B cell (primary cell): ENCODE results near the gene ELFN1. TPM values are rescaled to one million over a fixed set of nuclear protein-coding genes. Genes with fewer than 3 reads are reported as not detected.

ENCODE experiments used
- ATAC-seq: fragments of 200-7000 bp; cut with Tn5 transposase; one replicate; pipeline ENCODE4 v1.10.0; 2021; ENCODE audit warnings: low read depth, mild to moderate bottlenecking, moderate number of reproducible peaks, moderate library complexity
- CTCF ChIA-PET: fragments of 350-600 bp; sonication (Branson Sonifier 250); formaldehyde crosslinking; loops from one replicate; lab custom pipeline; 2021; ENCODE audit warnings: antibody characterized with exemption, inconsistent platforms; lab: Charles Lee
- POLR2A ChIA-PET: fragments of 350-600 bp; sonication (Branson Sonifier 250); formaldehyde crosslinking; loops from one replicate; lab custom pipeline; 2021; ENCODE audit warnings: antibody characterized with exemption; lab: Charles Lee
- DNase-seq: peaks from one replicate; pipeline ENCODE4 v3.0.0; 2013
- H2AFZ ChIP-seq: 2 replicates; pipeline ENCODE4 v1.6.1; 2012; ENCODE audit warnings: mild to moderate bottlenecking, low read depth, low read length; ENCODE audit not compliant: insufficient read depth, poor library complexity, severe bottlenecking
- H3K27ac ChIP-seq, 2 donors: 1 replicate in 1 of 2; 2 replicates in 1 of 2; pipeline ENCODE4 v1.5.1; 2012 to 2013; ENCODE audit warnings: low read length in 2 of 2, mild to moderate bottlenecking in 2 of 2, moderate library complexity in 1 of 2
- H3K27me3 ChIP-seq, 4 experiments: fragments of 200-600 bp in 1 of 4; sonication (generic) in 1 of 4; replicated peaks in 1 of 4; 1 replicate in 2 of 4; 2 replicates in 2 of 4; pipeline versions ENCODE4 v1.6.1 to v1.7.0; 2013 to 2016; ENCODE audit warnings: low read length in 3 of 4, mild to moderate bottlenecking in 2 of 4, mixed read lengths in 1 of 4, moderate library complexity in 1 of 4; ENCODE audit not compliant: insufficient read depth in 4 of 4, control insufficient read depth in 3 of 4; ENCODE audit errors: control extremely low read depth in 1 of 4
- H3K36me3 ChIP-seq, 2 experiments: replicated peaks in 1 of 2; 1 replicate in 1 of 2; 2 replicates in 1 of 2; pipeline versions ENCODE4 v1.6.1 to v1.7.1; 2013; ENCODE audit warnings: low read length in 1 of 2; ENCODE audit not compliant: insufficient read depth in 2 of 2, control insufficient read depth in 1 of 2; ENCODE audit errors: control extremely low read depth in 1 of 2, extremely low read depth in 1 of 2
- H3K4me1 ChIP-seq, 2 donors: fragments of 200-600 bp in 1 of 2; sonication (generic) in 1 of 2; 1 replicate in 1 of 2; 2 replicates in 1 of 2; pipeline versions ENCODE4 v1.5.1 to v1.6.1; 2013 to 2017; ENCODE audit warnings: low read length in 2 of 2; ENCODE audit not compliant: control insufficient read depth in 2 of 2, insufficient read depth in 2 of 2
- H3K4me2 ChIP-seq: replicated peaks from 2 replicates; pipeline ENCODE3; 2012; ENCODE audit warnings: mild to moderate bottlenecking, low read depth, low read length; ENCODE audit not compliant: poor library complexity, severe bottlenecking
- H3K4me3 ChIP-seq, 5 experiments: fragments of 200-600 bp in 1 of 5; sonication (generic) in 1 of 5; 1 replicate in 3 of 5; 2 replicates in 2 of 5; pipeline versions ENCODE4 v1.5.1 to v1.7.0; 2011 to 2016; ENCODE audit warnings: low read length in 4 of 5, mild to moderate bottlenecking in 4 of 5, low read depth in 2 of 5, control low read depth in 1 of 5, moderate library complexity in 1 of 5; ENCODE audit not compliant: insufficient read depth in 1 of 5; ENCODE audit errors: control extremely low read depth in 1 of 5, extremely low read depth in 1 of 5
- H3K79me2 ChIP-seq: fragments of 200-600 bp; sonication (generic); one replicate; pipeline ENCODE4 v1.6.0; 2016; ENCODE audit warnings: low read length; ENCODE audit not compliant: control insufficient read depth, insufficient read depth
- H3K9ac ChIP-seq: fragments of 200-600 bp; sonication (generic); 2 replicates; pipeline ENCODE4 v1.6.1; 2017; ENCODE audit warnings: mild to moderate bottlenecking, low read length, moderate library complexity
- H3K9me3 ChIP-seq, 3 donors: one replicate each; pipeline versions ENCODE4 v1.6.1 to v1.7.1; 2013; ENCODE audit warnings: low read length in 2 of 3; ENCODE audit not compliant: control insufficient read depth in 2 of 3, insufficient read depth in 1 of 3; ENCODE audit errors: control extremely low read depth in 1 of 3
- H4K20me1 ChIP-seq: 2 replicates; pipeline ENCODE4 v1.6.0; 2012; ENCODE audit warnings: mild to moderate bottlenecking, low read length; ENCODE audit not compliant: insufficient read depth, control insufficient read depth, poor library complexity, severe bottlenecking
- H3K27ac Mint-ChIP-seq: one replicate; pipeline ENCODE4 v1.8.0; 2021; ENCODE audit warnings: mixed read lengths
- H3K27me3 Mint-ChIP-seq: one replicate; pipeline ENCODE4 v1.8.0; 2021; ENCODE audit warnings: mixed read lengths
- H3K4me1 Mint-ChIP-seq: one replicate; pipeline ENCODE4 v1.8.0; 2021; ENCODE audit warnings: mixed read lengths
- H3K4me3 Mint-ChIP-seq: one replicate; pipeline ENCODE4 v1.8.0; 2021; ENCODE audit warnings: mixed read lengths
- H3K9me3 Mint-ChIP-seq: one replicate; pipeline ENCODE4 v1.8.0; 2022; ENCODE audit warnings: mixed read lengths; ENCODE audit not compliant: insufficient read depth
- EZH2 ChIP-seq: IDR thresholded peaks from 2 replicates; pipeline ENCODE4 v1.6.1; 2012; ENCODE audit warnings: borderline replicate concordance, low read depth, mild to moderate bottlenecking, moderate library complexity, low read length; ENCODE audit not compliant: insufficient read depth, poor library complexity, severe bottlenecking
- WGBS: methylation state at CpG from one replicate; pipeline ENCODE4 v1.1.5; 2013; ENCODE audit warnings: missing lambda C conversion rate; ENCODE audit not compliant: insufficient coverage; 5-methylcytosine and 5-hydroxymethylcytosine counted together
- intact Hi-C: fragments of 100-400 bp; cut with micrococcal nuclease; formaldehyde crosslinking; loops from one replicate; pipeline ENCODE4 v1.10.0; 2022
- polyA plus RNA-seq: library from polyadenylated mRNA; depleted of rRNA; stranded (reverse); fragments of >200 nt; gene quantifications from 2 replicates; pipeline ENCODE4 v1.2.3, GENCODE V29; 2012
- total RNA-seq, 2 donors: library from RNA; stranded (reverse); fragments of 120-200 nt in 1 of 2; gene quantifications; 1 replicate in 1 of 2; 2 replicates in 1 of 2; pipeline versions ENCODE4 v1.2.3 to v1.2.4, GENCODE V29; 2013 to 2022
- TF ChIP-seq, protein P1 (sequence below): fragments of 200-600 bp; IDR thresholded peaks from one replicate; pipeline ENCODE4 v1.8.0; 2022; ENCODE audit warnings: antibody characterized with exemption, mild to moderate bottlenecking

ELFN1 gene
- total and polyA plus RNA-seq, 2 donors (not counting 1 experiment from before 2014, with no cell fraction given), result 0.12 TPM; not detected in 1

DNA sequence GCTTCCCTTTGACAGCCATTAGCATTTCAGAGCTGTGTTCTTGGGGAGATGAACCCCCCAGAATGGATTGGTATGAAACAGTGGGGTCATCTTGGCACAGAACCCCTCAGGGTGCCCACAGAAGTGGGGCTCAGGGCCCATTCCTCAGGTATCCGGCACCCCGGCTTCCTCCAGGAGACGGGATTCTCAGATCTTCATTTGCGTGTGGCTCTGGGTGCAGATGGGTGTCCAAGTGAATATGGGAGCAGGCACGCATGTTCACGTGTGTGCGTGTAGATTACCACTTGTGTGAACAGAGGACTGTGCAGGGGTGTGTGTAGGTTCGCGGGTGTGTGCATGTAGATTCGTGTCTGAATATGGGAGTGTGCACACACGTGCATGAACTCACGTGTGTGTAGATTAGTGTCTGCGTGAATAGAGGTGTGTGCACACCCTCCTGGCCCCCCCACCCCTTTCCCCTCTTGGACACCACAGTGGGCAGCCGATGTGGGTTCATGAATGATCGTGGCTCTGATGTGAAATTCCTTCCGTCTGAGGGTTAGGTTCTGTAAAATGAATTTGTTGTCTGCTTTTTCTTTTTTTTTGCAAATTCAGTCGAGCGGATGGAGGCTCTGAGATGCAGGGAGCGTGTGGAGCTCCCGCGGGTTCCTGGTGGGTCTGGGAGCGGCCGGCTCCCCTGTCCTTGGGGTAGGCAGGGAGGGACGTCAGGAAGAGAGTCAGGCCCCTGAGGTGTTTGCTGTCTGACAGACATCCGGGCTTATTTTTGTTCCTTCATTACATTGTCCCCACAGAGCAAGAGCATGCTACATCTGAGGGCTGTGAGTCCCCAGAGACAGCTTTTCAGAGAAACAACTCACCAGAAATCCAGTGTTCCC, 7.4 kb downstream of the ELFN1 start:
- Histone ChIP-seq H3K79me2 (no peaks in the 10 kb centered on the region), H4K20me1 (no peaks in the 10 kb centered on the region), H3K9me3 (peaks cover 0 to 47% (median 8%) of the 10 kb centered on the region in 3 donors)

More for the DNA sequence above, 7.4 kb downstream of the ELFN1 start:
- H3K36me3 ChIP-seq, result no peaks in the 10 kb centered on the region
- H3K27me3 Mint-ChIP-seq, result peaks cover 21% of the 10 kb centered on the region
- POLR2A ChIA-PET, result no interaction called here
- peaks cover 4 to 7% of the 10 kb centered on the region in 2 donors for H3K4me1 ChIP-seq
- no peak overlapping the region for H3K27ac ChIP-seq
- H3K9ac ChIP-seq, result no peak overlapping the region
- H3K27ac Mint-ChIP-seq, result no peak overlapping the region
- H3K4me1 Mint-ChIP-seq, result peaks cover 9% of the 10 kb centered on the region
- DNase-seq, result no peak
- TF ChIP-seq, protein P1, sequence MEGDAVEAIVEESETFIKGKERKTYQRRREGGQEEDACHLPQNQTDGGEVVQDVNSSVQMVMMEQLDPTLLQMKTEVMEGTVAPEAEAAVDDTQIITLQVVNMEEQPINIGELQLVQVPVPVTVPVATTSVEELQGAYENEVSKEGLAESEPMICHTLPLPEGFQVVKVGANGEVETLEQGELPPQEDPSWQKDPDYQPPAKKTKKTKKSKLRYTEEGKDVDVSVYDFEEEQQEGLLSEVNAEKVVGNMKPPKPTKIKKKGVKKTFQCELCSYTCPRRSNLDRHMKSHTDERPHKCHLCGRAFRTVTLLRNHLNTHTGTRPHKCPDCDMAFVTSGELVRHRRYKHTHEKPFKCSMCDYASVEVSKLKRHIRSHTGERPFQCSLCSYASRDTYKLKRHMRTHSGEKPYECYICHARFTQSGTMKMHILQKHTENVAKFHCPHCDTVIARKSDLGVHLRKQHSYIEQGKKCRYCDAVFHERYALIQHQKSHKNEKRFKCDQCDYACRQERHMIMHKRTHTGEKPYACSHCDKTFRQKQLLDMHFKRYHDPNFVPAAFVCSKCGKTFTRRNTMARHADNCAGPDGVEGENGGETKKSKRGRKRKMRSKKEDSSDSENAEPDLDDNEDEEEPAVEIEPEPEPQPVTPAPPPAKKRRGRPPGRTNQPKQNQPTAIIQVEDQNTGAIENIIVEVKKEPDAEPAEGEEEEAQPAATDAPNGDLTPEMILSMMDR, result no peak
- no peak for TF ChIP-seq EZH2
- no peak overlapping the region for H3K4me3 ChIP-seq
- no peak overlapping the region for H3K4me3 Mint-ChIP-seq
- 90% methylated on average over 13 of the region's 25 CpGs for WGBS
- H2AFZ ChIP-seq, result no peak overlapping the region
- intact Hi-C loops, result no loop called here
- peaks cover 0 to 40% (median 2%) of the 10 kb centered on the region in 4 experiments for H3K27me3 ChIP-seq
- no peak overlapping the region for H3K4me2 ChIP-seq
- no peak for ATAC-seq
- CTCF ChIA-PET, result no interaction called here
- H3K9me3 Mint-ChIP-seq, result peaks cover 7% of the 10 kb centered on the region
